Measurements from ENCODE around the gene MRPL9. TPM values are rescaled to one million over a fixed set of nuclear protein-coding genes. Genes with fewer than 3 reads are reported as not detected.

MRPL9 gene
- total RNA-seq, 1 donor from 2014 or later = 86.4 TPM

GRCh38 chr1:151716771-151717631, 46.3 kb downstream of the MRPL9 start, which contains the start of gene CELF3:
CELF3 (minus strand) TSS chr1:151716803; CDS start chr1:151716020, 783 bp downstream.
- DNase-seq (ENCODE audit: low spot score) = peak; percentile 83
- Histone ChIP-seq H2AFZ (replicated peaks) (no peak within 1 kb of the TSS), H4K20me1 (ENCODE audit: low read depth) (peaks cover 20% of the 10 kb centered on the region), H3K4me1 (peaks cover 32% of the 10 kb centered on the region), H3K36me3 (no peaks in the 10 kb centered on the region), H3K4me2 (peak within 1 kb of the TSS; percentile 92), H3F3A (ENCODE audit: low read depth) (peaks cover 31% of the 10 kb centered on the region), H3K27me3 (peaks cover 49% of the 10 kb centered on the region), H3K4me3 (peak within 1 kb of the TSS; percentile 48), H3K79me2 (ENCODE audit: low read depth) (no peaks in the 10 kb centered on the region), H3K9ac (no peak within 1 kb of the TSS), H3K9me3 (ENCODE audit: low read depth) (no peaks in the 10 kb centered on the region), H3K27ac (peak within 1 kb of the TSS; percentile 95)
- no peaks in the 10 kb centered on the region for H3K9me3 Mint-ChIP-seq
- no peaks in the 10 kb centered on the region for H3K36me3 Mint-ChIP-seq
- TF ChIP-seq EZH2 (IDR thresholded peaks at IDR 0.05) (peak; percentile 41), CTCF (IDR thresholded peaks at IDR 0.05) (no peak)
- H3K27ac Mint-ChIP-seq = peak within 1 kb of the TSS; percentile 99
- H3K4me3 Mint-ChIP-seq = peak within 1 kb of the TSS; percentile 91
- peaks cover 50% of the 10 kb centered on the region for H3K27me3 Mint-ChIP-seq (ENCODE audit: insufficient read depth, low read depth)
- peaks cover 62% of the 10 kb centered on the region for H3K4me1 Mint-ChIP-seq

- Histone ChIP-seq H3K79me2 (ENCODE audit: low read depth) (no peaks in the 10 kb centered on the region), H3K9ac (no peak overlapping the region), H3K4me2 (peak overlapping the region; percentile 92), H3K4me1 (peaks cover 28% of the 10 kb centered on the region), H3K27me3 (peaks cover 43% of the 10 kb centered on the region), H3K4me3 (peak overlapping the region; percentile 48), H2AFZ (replicated peaks) (no peak overlapping the region), H3K9me3 (ENCODE audit: low read depth) (no peaks in the 10 kb centered on the region), H4K20me1 (ENCODE audit: low read depth) (peaks cover 15% of the 10 kb centered on the region), H3K36me3 (no peaks in the 10 kb centered on the region), H3F3A (ENCODE audit: low read depth) (peaks cover 31% of the 10 kb centered on the region), H3K27ac (no peak overlapping the region)
- no peaks in the 10 kb centered on the region for H3K9me3 Mint-ChIP-seq
- TF ChIP-seq EZH2phosphoT487 (IDR thresholded peaks at IDR 0.05) (no peak), CTCF (IDR thresholded peaks at IDR 0.05) (no peak), EZH2 (IDR thresholded peaks at IDR 0.05) (no peak)
- no peak overlapping the region for H3K27ac Mint-ChIP-seq
- H3K4me3 Mint-ChIP-seq = peak overlapping the region; percentile 87
- H3K27me3 Mint-ChIP-seq (ENCODE audit: insufficient read depth, low read depth) = peaks cover 48% of the 10 kb centered on the region
- no peak for DNase-seq (ENCODE audit: low spot score)
- no peaks in the 10 kb centered on the region for H3K36me3 Mint-ChIP-seq
- H3K4me1 Mint-ChIP-seq = peaks cover 62% of the 10 kb centered on the region
Measured at GRCh38 chr1:151716405-151716762, 46.9 kb downstream of the MRPL9 start.

GRCh38 chr1:151715726-151716404, 47.4 kb downstream of the MRPL9 start:
- Histone ChIP-seq H3K27me3 (peaks cover 40% of the 10 kb centered on the region), H3K9me3 (ENCODE audit: low read depth) (no peaks in the 10 kb centered on the region), H2AFZ (replicated peaks) (no peak overlapping the region), H3K4me3 (peak overlapping the region; percentile 48), H3K36me3 (no peaks in the 10 kb centered on the region), H3K4me2 (peak overlapping the region; percentile 92), H3F3A (ENCODE audit: low read depth) (peaks cover 27% of the 10 kb centered on the region), H4K20me1 (ENCODE audit: low read depth) (peaks cover 15% of the 10 kb centered on the region), H3K4me1 (peaks cover 26% of the 10 kb centered on the region), H3K79me2 (ENCODE audit: low read depth) (no peaks in the 10 kb centered on the region), H3K27ac (no peak overlapping the region), H3K9ac (no peak overlapping the region)
- H3K27ac Mint-ChIP-seq = no peak overlapping the region
- H3K27me3 Mint-ChIP-seq (ENCODE audit: insufficient read depth, low read depth) = peaks cover 46% of the 10 kb centered on the region
- peak overlapping the region; percentile 87 for H3K4me3 Mint-ChIP-seq
- H3K36me3 Mint-ChIP-seq = no peaks in the 10 kb centered on the region
- peak; percentile 80 for DNase-seq (ENCODE audit: low spot score)
- H3K9me3 Mint-ChIP-seq = no peaks in the 10 kb centered on the region
- TF ChIP-seq CTCF (IDR thresholded peaks at IDR 0.05) (peak; percentile 62), EZH2 (IDR thresholded peaks at IDR 0.05) (peak; percentile 15), EZH2phosphoT487 (IDR thresholded peaks at IDR 0.05) (no peak)
- peaks cover 65% of the 10 kb centered on the region for H3K4me1 Mint-ChIP-seq
